HG03565 (cell line): ENCODE measurements around the gene MRPL50.

Source experiments
- ATAC-seq: cut with Tn5 transposase; IDR thresholded peaks from one replicate; pipeline ENCODE4 v1.9.1; 2021; ENCODE audit warnings: mild to moderate bottlenecking, moderate library complexity; ENCODE audit not compliant: unreplicated experiment

MRPL50 gene

DNA sequence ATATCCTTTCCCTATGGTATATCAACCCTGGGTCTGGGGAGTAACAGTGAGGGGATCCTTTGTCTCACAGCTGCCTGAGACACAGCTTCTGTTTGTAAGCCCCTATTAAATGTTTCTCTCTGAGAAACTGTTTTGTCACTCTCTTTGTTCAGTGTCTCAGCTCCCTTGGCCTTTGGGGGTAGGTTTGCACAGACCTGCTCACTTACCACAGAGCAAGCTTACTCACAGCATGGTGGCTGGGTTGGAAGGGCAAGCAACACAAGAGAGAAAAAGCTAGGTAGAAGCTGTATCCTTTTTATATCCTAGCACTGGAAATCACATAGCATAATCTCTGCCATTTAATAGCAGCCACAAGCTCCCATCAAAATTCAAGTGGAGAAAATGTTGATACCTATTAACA is 18.1 kb downstream of the MRPL50 start:
- no peak for ATAC-seq

DNA sequence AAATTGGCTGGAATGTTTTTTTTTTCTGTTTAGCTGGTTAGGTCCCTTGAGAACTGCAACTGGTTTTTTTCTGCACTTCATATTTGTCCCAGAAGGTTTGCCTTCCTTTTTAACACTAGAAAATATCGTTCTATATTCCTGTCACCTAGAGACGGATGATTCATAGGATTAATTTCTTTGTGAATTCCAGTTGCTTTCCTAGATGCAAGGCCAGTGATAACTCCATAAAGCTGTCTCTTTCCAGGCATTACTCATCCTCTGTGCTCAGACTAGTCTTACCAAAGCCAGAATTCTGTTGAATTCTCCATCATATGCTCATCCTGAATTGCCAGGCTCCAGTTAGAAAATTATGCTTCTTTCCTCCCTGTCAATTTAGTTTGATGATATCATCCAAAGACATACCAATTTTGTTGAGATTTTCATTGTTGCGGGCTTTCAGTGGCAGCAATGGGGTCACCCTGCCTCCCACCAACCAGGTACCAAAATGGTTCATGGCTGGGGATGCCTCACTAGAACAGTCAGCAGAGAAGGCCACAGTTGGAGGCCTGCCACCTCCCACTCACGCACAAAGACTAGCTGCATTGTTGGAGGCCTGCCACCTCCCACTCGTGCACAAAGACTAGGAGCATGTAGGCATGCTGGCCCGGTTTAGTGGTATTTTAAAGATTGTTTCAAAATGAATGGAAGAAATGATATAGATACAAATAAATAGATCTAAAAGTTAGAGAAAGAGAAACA is 22.1 kb downstream of the MRPL50 start:
- ATAC-seq: no peak

DNA sequence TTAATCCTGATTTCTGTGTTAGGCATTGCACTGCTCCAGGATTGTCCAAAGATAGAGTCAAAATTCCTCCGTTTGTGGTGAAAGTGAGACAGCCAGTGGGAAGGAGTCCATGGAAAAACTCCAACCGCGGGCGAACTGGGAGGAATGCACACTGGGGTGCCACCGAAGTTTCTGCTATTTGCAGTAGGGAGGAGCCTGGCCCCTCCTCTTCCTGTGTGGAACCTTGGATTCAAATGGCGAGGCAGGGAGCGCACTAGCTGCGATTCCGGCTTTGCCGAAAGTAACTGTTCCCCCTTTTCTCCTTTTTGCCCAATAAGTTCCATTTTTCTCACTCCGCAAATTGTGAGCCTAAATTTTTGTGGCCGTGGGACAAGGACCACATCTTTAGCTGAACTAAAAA is 22.9 kb downstream of the MRPL50 start:
- ATAC-seq: no peak

DNA sequence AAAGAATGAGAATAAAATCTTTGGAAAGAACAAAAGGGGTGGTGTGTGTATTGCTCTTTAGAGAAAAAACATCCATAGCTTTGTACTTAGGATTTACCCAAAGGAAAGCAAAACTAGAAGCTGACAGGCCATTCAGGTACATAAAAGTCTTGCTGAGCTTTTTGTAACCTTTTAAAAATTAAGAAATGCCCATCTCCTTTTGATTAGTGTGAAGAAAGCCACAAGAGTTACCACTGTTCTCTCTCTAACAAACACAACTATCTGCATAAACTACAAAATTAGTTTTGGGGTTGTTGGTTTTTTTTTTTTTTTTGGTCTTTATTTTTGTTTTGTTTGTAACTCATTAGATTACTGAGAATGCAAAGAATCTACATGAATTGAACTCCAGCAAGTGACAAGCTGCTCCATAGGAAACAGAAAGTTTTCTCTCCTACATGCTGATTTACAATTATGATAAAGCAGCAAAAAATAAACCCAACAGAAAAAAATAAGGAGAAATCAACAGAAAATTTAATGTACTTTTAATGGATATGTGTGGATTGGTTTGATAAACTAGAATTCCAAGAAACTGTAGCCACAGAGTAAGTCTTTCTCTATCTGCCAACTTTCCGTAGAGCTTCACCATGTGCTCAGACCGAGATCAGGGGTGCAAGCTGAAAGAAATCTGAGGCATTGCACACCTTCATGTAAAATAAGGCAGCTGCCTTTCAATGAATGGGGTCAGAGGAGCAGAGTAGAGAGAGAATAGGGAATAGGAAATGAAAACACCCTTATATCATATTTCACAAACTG is 25.9 kb downstream of the MRPL50 start:
- no peak for ATAC-seq

DNA sequence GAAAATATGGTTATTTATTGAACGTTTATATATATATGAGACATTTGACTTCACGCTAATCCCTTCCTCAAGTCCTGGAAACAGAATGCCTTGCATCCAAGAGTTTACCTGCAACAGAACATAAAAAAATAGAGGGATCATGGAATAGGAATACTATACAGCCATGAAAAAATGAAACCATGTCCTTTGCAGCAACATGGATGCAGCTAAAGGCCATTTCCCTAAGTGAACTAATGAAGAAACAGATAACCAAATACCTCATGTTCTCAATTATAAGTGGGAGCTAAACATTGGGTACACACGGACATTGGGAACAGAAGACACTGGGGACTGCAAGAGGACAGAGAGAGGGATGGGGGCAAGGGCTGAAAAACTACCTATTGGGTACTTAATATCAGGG is 26.6 kb downstream of the MRPL50 start:
- no peak for ATAC-seq

DNA sequence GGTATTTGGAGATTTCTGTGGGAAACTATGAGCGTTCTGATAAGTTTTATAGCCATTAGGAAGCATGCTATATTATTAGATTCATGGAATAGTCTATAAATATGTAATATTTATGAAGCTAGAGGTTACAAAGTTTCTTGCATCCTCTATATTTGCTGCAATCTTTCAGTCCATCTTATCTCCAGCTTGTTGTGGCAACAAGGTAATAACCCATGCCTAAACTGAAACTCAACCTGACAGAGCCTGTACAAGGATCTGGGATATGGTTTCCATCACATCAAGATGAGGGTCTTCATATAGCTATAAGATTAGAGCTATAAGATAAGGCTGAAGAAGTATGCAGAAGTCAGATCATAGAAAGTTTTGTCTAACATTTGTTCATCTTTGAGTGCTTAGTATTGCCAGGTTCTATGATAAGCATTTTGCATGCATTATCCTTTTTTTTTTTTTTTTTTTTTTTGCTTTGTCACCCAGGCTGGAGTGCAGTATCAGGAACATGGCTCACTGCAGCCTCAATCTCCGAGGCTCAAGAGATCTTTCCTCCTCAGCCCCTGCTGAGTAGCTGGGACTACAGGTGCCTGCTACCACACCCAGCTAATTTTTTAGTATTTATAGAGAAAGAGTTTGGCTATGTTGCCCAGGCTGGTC is 28.4 kb downstream of the MRPL50 start:
- no peak for ATAC-seq

DNA sequence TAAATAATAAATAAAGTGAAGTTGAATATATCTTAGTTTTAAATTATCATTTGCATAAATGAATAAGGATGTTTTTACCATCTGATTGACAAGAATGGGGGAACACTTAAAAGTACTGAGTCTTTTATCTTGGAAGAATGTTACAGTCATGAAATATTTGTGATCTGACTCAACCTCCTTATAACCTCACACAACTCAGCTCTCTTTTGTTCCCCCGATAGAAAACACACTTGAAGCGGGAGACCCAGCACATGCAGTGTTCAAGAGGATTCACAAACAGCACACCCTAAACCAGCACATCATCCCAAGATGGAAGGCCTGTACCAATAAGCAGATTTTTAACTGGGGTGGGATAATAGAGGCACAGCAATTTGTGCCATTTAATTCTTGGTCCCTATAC is 29.1 kb downstream of the MRPL50 start:
- ATAC-seq: no peak

DNA sequence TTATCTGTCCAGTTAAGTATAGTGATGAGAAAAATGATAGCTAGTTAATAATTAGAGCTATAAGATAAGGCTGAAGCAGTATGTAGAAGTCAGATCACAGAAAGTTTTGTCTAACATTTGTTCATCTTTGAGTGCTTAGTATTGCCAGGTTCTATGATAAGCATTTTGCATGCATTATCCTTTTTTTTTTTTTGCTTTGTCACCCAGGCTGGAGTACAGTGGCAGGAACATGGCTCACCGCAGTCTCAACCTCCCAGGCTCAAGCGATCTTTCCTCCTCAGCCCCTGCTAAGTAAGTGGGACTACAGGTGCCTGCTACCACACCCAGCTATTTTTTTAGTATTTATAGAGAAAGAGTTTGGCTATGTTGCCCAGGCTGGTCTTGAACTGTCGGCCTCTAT is 31.1 kb downstream of the MRPL50 start:
- no peak for ATAC-seq

DNA sequence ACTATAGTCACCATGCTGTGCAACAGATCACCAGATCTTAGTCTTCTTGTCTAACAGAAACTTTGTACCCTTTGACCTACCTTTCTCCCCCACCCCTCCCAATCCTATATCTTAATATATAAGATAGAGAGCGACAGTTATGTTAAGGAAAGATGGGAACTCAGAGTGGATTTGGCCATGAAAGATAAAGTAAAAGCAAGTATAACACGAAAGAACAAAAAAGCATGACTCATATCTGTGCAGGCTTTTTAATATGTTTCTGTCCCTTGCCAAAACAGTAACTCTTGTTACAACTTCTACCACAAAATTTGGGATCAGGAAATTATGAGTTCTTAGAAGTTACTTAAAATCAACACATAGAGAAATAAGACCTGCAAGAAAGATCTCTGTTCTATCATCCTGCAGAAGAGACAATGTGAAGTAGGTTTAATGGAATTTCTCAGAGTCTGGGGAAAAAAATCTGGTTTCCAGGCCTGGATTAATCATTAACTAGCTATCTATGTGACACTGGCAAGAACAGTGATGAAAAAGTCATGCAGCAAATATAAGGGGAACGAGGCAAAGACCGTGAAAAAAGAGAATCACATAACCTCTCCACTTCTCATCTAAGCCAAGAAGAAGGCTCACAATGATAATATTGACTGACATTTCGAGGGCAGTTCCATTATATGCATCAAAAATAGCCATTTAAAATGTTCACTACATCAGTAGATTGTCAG is 32.2 kb downstream of the MRPL50 start:
- no peak for ATAC-seq

DNA sequence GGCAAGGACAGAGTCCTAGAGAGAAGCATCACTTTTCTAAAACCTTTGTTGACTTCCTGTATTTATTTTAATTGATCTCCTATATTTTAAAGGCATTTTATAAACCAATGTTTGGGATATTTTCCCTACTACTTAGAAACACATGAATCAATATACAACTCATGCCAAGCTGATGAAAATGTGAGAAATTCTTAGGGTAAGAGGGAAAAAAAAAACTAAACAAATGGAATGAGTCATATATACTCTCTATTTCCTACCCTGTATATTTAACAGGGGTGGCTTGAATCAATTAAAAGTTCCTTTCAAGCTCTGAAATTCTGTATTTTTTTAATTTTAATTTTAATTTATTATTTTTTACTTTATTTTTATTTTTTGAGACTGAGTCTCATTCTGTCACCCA is 33.2 kb downstream of the MRPL50 start:
- ATAC-seq: no peak

DNA sequence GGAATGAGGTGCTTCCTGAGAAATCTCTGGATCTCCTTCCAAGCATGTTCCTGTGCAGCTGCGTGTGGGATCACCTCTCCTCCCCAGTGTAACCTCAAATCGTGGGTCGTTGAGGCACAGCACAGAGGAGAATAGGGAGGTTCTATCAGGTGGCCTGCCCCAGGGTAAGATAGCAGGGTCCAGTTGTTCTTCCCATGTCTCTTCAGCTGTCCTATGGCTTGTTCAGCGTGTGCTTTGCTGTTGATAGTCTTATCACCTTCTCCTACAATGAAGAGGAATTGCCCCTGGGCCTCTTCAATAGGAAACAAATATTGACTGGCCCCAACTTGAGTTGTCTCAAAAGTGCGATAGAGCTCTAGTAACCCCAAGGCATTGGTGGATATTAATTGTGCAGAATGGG is 36.0 kb downstream of the MRPL50 start:
- no peak for ATAC-seq

DNA sequence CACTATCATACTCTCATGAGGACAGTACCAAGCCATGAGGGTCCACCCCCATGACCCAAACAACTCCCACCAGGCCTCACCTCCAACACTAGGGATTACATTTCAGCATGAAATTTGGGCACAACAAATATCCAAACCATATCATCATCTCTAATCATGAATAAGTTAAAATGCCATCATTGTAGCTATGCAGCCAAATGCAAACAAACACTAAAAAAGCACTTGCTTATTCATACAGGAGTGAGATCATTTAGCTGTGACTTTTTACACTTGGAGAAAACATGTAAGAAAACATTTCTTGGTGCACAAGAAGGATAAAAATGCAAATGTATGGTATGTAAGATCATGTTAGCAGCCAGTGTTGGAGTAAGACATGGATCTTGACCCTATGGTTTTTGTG is 37.8 kb downstream of the MRPL50 start:
- no peak for ATAC-seq

DNA sequence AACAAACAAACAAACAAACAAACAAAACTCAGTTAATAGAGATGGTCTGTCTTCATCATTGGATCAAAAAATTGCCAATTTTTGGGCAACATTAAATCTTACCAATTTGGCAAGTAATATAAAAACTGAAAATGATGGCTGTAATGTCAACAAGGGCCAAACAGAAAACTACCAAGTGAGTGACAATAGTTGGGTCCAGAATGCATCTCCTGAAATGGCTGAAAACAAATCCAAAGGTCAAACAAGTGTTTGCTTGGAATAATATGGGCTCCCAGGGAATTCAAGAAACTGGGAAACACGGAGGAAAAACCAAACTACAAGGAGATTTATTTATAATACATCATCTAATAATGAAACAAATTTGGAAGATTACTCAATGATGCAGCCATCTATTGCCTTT is 38.7 kb downstream of the MRPL50 start:
- no peak for ATAC-seq

DNA sequence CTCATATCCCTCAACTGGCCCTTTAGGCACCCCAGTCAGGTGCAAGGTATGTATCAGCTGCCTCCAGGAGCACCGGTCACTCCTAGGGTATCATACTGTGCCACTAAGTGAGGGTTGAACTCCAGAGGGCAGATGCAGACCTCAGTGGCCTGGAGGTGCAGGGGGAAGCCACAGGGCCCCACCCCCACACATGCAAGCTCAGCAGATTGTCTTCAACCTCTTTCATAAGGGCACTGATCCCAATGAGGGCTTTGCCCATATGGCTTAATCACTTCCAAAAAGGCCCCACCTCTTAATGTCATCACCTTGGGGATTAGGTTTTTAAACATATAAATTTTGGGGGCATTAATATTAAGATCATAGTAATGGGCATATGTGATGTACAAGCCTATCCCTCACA is 41.8 kb downstream of the MRPL50 start:
- no peak for ATAC-seq

DNA sequence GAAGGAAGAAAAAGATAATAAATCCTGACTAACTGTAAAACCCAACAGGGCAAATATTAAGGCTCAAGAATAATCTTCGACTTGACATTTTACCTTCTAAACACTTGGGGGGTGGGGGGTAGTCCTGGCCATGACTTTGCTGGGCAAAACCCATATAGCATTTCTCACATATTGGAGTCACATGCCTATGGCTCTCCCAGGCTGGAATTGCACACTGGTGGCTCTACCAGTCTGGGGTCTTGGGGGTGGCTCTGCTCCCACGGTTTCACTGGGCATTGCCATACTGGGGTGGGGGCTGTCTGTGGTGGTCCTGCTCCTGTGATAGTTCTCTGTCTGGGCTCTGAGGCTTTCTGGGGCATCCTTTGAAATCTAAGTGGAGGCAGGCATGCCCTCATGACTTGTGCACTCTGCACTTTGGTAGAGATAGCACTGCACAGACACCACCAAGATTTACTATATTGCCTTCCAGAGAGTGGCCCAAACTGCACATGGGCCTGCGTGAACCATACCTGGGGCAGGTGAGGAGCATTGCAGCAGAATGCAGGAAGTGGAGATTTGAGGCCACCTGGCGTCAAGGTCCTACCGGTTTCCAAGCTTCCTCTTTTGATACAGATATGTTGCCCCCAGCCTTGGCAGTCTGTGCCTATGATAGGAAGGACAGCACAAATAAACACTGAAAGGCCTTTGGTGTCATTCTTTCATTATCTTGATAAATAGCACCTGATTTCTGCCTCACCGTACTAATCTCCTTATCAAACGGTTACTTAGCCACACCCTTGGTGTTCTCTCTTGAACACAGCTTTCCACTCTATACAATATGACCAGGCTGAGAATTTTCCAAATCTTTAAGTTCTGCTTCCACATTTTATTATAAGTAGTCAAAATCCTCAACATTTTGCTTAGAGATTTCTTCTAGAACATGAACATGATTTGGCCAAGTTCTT is 43.4 kb downstream of the MRPL50 start:
- ATAC-seq: no peak

DNA sequence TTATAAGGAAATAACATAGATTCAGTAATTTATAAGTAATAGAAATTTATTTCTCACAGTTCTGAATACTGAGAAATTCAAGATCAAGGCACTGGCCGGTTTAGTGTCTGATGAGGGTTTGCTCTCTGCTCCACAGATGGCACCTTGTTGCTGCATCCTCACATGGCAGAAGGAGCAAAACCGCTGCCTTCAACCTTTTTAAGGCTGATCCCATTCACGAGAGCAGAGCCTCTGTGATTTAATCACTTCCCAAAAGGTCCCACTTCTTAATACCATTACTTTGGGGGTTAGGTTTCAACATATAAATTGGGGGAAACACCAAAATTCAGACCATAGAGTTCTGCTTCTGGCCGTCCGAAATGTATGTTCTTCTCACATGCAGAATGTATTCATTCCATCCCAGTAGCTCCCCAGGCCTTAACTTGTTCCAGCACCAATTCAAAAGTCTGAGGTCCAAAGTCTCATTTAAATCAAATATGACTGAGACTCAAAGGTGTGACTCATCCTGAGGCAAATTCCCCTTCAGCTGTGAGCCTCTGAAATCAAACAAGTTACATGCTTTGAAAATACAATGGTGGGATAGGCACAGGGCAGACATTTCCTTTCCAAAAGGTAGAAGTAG is 44.2 kb downstream of the MRPL50 start:
- no peak for ATAC-seq

DNA sequence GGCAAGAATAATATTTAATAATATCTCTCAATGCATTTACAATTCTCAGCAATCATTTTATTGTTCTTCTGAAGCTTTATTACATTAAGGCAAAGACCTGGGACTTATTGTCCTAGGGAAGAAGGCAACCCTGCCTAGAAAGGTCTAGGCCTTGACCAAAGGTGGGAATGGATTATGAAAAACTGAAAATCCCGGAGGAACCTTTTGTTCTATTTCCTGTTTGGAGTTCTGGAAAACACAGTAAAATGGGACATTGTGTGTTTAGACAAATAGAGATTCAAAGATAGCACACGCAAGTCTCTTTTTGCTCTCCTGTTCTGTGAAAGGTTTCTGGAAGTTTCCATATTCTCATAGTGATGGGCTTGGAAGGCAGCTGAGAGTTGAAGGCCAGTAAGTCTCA is 44.7 kb downstream of the MRPL50 start:
- no peak for ATAC-seq

DNA sequence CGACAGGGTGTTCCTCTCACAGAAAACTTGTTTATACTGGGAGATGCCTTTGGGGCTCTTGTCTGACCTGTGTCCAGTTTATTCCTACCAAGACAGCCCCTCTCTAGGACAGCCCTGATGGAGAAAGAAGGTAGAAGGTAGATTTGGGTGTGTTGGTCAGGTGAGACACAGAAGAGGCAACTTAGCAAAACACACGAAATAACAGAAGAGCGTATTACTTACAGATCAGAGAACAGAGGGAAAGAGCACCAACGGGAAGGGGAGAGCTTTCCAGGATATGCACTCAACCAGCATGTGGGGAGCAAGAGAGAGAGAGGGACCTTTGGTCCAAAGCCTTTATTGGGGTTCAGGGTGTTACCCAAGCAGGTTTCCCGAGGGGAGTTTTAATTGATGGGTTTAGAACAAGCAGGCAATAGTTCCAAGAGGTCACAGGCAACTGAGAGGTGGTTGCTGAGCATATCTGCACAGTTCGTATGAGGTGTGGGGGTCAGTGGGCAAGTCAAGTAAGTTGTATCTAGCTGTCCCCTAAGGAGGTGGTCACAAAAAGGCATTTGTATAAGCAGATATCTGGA is 45.4 kb downstream of the MRPL50 start:
- no peak for ATAC-seq

DNA sequence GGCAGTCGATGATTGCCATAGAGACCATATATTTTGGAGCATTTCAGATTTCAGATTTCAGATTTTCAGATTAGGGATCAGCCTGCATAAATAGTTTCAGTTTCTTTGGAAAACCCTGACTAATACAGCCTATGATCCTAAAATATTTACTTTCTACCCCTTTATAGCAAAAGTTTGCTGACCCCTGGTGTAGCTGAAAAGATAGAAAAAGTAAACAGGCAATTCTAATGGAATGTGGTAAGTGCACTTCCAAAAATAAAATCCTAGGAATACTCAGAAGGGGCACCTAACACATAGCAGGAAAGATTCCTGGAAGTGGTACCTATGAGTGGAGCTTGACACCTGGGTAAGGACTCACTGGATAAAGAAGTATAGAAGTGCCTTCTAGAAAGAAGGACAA is 48.1 kb downstream of the MRPL50 start:
- no peak for ATAC-seq

DNA sequence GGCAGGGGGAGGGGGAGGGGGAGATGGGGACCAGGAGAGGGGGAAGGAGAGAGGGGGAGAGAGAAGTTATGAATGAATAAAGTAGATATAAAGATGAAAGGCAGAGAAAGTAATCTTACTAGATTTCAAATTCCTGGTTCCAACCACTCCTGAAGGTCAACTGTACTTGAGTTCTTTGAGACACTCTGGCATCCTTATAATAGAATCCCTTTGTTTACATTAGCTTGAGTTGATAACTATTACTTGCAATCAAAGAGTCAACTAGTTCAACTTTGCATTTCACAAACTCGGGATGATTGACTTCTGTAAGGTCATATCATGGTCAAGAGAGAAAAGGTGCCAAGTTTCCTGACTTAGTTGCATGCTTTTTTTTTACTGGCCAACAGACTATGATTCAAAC is 55.8 kb downstream of the MRPL50 start:
- ATAC-seq: no peak
